HCT116 (cell line): ENCODE results near the gene TATDN2.

Experiments
- EZH2 ChIP-seq: fragments of 200-600 bp; sonication (generic); IDR thresholded peaks from 2 replicates; pipeline ENCODE4 v1.6.1; 2017; ENCODE audit warnings: antibody characterized with exemption, mixed run types
- EZH2phosphoT487 ChIP-seq: fragments of 200-600 bp; IDR thresholded peaks from 2 replicates; pipeline ENCODE4 v1.6.1; 2018; ENCODE audit warnings: antibody characterized with exemption, borderline replicate concordance
- POLR2A ChIP-seq: IDR thresholded peaks from 2 replicates; pipeline ENCODE4 v1.7.0; 2011; ENCODE audit warnings: borderline replicate concordance; ENCODE audit not compliant: insufficient read depth, insufficient read length; ENCODE audit errors: extremely low read depth
- POLR2AphosphoS5 ChIP-seq: IDR thresholded peaks from 2 replicates; pipeline ENCODE4 v1.6.1; 2011; ENCODE audit warnings: mild to moderate bottlenecking, low read depth, low read length, moderate library complexity
- RAD21 ChIP-seq: IDR thresholded peaks from 2 replicates; pipeline ENCODE4 v1.6.1; 2012; ENCODE audit warnings: low read depth, mild to moderate bottlenecking
- SIN3A ChIP-seq: IDR thresholded peaks from 2 replicates; pipeline ENCODE4 v1.6.1; 2012; ENCODE audit warnings: low read depth
- TF ChIP-seq, protein P1 (sequence below): IDR thresholded peaks from 2 replicates; pipeline ENCODE4 v1.6.1; 2012; ENCODE audit warnings: low read depth
- TF ChIP-seq, protein P2 (sequence below): IDR thresholded peaks from 2 replicates; pipeline ENCODE4 v1.6.1; 2012
- TF ChIP-seq, protein P3 (sequence below), 3 experiments: fragments of 200-600 bp in 1 of 3; sonication (generic) in 1 of 3; IDR thresholded peaks in 2 of 3; conservative IDR thresholded peaks in 1 of 3; 2 replicates each; pipeline ENCODE4 v1.5.1; 2012 to 2017; ENCODE audit warnings: low read depth in 2 of 3, low read length in 2 of 3, antibody characterized with exemption in 1 of 3, borderline replicate concordance in 1 of 3, control low read depth in 1 of 3, mild to moderate bottlenecking in 1 of 3, mixed read lengths in 1 of 3, mixed run types in 1 of 3, moderate library complexity in 1 of 3; ENCODE audit not compliant: insufficient read depth in 1 of 3

DNA sequence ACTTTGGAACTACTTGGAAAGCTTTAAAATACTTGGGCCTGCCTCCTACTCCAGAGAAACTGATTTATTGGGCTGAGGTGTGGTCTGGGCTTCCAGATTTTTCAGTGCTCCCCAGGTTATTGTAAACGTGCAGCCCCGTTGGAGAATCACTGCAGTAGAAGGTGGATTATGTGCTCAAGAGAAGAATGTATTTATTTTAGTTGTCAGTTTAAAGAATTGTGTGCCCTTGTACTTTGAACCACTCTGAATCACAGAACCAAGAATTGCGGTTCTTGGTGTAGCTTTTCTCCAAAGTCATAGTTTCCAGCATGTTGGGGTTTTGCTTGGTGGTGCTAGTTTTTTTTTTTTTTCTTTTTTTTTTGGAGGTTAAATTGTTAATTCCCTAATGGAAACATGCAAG is 1.6 kb downstream of the TATDN2 start:
- TF ChIP-seq RAD21 = no peak
- no peak for TF ChIP-seq POLR2A
- TF ChIP-seq EZH2 = no peak
- TF ChIP-seq, protein P1, sequence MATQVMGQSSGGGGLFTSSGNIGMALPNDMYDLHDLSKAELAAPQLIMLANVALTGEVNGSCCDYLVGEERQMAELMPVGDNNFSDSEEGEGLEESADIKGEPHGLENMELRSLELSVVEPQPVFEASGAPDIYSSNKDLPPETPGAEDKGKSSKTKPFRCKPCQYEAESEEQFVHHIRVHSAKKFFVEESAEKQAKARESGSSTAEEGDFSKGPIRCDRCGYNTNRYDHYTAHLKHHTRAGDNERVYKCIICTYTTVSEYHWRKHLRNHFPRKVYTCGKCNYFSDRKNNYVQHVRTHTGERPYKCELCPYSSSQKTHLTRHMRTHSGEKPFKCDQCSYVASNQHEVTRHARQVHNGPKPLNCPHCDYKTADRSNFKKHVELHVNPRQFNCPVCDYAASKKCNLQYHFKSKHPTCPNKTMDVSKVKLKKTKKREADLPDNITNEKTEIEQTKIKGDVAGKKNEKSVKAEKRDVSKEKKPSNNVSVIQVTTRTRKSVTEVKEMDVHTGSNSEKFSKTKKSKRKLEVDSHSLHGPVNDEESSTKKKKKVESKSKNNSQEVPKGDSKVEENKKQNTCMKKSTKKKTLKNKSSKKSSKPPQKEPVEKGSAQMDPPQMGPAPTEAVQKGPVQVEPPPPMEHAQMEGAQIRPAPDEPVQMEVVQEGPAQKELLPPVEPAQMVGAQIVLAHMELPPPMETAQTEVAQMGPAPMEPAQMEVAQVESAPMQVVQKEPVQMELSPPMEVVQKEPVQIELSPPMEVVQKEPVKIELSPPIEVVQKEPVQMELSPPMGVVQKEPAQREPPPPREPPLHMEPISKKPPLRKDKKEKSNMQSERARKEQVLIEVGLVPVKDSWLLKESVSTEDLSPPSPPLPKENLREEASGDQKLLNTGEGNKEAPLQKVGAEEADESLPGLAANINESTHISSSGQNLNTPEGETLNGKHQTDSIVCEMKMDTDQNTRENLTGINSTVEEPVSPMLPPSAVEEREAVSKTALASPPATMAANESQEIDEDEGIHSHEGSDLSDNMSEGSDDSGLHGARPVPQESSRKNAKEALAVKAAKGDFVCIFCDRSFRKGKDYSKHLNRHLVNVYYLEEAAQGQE = no peak
- TF ChIP-seq, protein P2, sequence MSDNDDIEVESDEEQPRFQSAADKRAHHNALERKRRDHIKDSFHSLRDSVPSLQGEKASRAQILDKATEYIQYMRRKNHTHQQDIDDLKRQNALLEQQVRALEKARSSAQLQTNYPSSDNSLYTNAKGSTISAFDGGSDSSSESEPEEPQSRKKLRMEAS = no peak
- TF ChIP-seq POLR2AphosphoS5 = no peak
- TF ChIP-seq, protein P3, sequence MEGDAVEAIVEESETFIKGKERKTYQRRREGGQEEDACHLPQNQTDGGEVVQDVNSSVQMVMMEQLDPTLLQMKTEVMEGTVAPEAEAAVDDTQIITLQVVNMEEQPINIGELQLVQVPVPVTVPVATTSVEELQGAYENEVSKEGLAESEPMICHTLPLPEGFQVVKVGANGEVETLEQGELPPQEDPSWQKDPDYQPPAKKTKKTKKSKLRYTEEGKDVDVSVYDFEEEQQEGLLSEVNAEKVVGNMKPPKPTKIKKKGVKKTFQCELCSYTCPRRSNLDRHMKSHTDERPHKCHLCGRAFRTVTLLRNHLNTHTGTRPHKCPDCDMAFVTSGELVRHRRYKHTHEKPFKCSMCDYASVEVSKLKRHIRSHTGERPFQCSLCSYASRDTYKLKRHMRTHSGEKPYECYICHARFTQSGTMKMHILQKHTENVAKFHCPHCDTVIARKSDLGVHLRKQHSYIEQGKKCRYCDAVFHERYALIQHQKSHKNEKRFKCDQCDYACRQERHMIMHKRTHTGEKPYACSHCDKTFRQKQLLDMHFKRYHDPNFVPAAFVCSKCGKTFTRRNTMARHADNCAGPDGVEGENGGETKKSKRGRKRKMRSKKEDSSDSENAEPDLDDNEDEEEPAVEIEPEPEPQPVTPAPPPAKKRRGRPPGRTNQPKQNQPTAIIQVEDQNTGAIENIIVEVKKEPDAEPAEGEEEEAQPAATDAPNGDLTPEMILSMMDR (IDR thresholded peaks at IDR 0.05 in 2 of 3, conservative IDR thresholded peaks at IDR 0.05 in 1 of 3; ENCODE audit: borderline replicate concordance in 1 of 3, insufficient read depth in 1 of 3, low read depth in 2 of 3, low read length in 2 of 3) = no peak
- no peak for TF ChIP-seq SIN3A
- no peak for TF ChIP-seq EZH2phosphoT487
